Inflammatory macrophage treated with lipopolysaccharide for 1 hour (primary cell): Measurements from ENCODE around the gene BCLAF3.

ENCODE experiments used
- DNase-seq, 2 donors: peaks; one replicate each; pipeline ENCODE4 v3.0.0-alpha.2; 2020 to 2022

BCLAF3 gene

DNA sequence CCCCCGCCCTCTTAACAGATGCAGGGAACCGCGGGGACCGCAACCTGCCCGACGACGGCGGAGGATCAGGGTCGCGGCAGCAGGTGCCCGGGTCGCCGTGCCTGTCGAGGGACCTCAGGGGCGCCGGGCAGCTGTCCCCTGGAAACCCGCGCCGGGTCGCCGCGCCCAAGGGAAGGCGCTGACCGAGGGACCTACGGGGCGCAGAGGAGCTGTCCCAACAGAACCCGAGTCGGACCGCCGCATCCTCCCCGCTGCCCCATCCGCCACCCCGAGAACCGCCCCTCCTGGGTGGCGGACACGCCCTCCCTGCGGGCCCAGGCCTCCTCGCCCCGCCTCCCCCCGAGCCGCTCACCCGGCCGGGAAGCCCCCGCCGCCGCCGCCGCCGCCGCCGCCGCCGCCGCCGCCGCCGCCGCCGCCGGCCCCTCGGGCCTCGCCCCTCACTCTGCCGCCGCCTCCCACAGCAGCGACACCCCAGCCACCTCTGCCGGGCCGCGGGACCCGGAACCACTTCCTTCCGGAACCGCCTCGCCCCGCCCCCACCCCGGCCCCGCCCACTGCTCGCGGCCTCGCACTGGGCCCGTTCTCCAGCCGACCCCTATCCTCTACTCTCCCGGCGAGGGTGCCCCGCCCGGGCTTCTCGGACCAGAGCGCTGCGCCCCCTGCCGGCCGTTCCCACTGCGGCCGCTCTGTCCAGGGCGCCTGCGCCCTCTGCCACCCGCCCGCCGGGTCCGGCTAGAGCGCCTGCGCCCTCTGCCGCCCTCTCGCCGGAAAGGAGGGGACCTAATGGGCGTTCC lies at the start of gene BCLAF3:
Gene BCLAF3, minus strand, starts transcription at position 506 of the 794 bp plus-strand sequence. CDS start 20,797 bp downstream, outside the sequence.
- DNase-seq: peak; percentile 79 to 91

DNA sequence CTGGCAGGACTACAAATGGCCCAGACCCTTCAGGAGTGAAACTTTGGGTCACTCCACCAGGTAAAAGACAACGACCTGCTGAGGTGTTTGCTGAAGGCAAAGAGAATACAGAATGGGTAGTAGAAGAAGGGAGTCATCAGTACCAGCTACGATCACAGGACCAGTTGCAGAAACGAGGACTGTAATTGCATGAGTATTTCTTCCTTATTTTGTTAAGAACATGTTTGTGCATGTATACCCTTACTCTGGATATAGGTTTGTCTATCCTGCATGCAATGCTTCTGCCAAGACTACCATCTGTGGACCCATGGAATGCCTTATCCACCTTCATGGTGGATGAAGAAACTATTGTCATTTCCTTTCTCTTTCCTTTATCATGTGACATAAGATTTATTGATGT lies 48.1 kb upstream of the BCLAF3 start:
- DNase-seq: no peak

DNA sequence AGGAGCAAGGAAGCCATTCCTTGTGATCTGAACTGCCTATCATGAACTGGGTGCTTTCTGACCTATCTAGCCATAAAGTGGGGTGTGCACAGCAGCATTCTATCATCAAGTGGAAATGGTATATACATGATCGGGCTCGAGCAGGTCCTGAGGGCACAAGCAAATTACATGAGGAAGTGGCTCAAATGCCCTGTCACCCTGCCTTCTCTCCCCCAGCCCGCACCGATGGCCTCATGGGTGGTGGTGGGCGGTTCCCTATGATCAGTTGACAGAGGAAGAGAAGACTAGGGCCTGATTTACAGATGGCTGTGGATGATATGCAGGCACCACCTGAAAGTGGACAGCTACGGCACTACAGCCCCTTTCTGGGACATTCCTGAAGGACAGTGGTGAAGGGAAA lies 46.3 kb upstream of the BCLAF3 start:
- peak; percentile 3 to 25 for DNase-seq

DNA sequence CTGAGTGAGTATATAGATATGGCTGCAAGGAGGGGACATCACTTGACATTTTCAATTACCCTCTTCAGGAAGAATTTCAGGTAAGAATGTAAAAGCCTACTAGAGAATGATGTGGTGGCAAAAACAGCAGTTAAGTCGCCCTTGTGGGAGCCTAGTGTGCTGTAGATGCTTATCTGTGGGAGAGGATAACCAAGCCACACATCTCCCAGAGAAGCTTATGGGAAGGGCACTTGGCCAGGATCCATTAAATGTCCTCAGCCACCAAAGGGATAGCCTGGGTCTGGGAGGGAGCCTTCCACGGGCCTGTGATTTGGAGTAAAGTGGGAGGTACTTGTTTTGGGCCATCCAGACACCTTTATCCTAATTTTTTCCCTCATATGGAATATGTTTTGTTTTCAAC lies 41.3 kb upstream of the BCLAF3 start:
- DNase-seq: no peak

DNA sequence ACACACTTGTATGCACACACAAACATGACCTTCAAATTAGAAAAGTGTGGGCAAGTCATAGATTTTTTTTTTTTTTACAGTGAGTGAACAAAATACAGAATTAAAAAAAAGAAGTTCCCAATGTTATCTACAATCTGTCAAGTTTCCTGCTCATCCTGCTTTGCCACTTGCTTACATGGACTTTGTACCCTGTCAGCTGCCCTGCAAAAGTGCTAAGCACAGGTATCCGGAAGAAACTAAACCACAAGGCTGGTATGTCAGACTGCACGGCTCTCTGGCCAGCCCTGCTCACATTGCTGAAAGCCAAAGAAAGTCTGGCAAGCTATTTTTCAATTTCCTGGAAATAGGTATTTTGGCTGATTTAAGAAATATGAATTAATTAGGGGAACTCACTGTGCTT lies 38.9 kb upstream of the BCLAF3 start:
- DNase-seq: no peak

DNA sequence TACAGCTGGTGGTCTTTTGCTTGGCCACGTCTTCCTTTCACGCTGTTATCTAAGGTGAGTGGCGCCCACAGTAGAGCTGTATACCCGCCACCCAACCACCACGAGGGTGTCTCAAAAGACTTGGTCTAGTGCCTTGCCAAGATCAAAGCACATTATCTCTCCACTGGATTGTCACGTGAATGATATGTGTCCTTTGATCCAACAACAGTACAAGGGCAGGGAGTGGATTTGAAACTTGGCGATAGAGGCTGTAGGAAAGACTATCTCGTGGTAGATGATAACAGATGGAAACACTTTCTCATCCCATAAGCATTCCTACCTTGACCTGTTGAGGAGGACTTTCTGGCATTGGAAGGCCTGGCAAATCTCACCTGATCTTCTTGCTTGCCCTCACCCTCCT lies 37.7 kb upstream of the BCLAF3 start:
- no peak for DNase-seq

DNA sequence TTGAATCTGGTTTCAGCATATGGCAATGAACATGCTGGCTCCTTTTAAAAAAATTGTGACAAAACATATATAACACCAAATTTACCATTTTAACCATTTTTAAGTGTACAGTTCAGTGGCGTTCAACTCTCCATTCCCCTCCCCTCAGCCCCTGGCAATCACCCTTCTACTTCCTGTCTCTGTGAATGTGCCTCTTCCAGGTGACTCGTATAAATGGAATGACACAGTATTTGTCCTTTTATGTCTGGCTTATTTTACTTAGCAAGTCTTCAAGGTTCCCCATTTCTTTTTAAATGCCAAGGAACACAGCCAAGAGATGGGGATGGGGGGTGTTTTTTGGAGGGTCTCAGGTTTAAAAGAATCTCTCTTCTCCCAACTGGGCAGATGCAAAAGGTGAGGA lies 35.4 kb upstream of the BCLAF3 start:
- no peak for DNase-seq

DNA sequence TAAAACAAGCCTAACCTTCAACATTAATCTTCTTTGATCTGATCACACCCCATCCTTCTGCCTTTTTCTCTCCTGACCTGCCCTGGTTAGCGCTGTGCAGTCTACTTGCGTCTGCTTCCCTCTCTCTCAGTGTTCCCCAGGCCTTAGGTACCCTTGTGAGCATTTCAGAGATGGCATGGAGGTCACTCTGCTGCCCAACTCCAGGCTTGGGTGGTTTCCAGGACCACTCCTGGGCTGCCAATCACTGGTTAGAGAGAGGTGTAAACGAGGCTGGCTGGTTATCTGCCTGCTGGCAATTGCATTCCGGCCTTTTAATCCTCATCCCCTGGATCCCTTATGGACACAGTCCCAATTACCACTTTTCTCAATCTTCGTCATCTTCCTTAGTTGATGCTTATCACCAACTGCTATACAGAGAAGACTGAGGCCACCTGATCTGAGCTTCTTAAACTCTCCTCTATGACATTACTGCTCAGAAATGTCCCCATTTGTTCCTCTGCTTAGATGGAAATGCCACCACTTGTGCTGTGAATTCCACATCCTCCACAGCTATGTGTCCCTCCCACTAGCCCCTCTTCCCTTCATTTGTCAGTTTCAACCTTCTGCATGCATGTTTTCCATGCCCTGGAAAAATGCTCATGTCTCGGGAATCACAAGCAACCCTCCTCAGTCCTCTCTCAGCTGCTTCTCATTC lies 29.0 kb upstream of the BCLAF3 start:
- no peak for DNase-seq

DNA sequence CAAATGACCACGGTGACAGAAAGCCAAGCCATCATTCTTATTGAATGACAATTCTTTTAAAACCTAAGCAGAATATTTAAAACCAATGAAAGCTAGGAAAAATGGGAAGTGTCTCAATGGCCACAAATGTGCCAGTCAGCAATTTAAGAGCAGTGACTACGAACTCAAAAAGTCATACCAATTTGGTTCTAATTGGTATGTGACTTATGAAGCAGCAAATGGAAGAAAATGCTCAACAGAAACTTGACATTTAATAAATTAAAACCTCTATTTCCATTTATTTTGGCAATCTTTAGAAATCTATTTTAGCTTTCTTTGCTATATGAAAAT lies 25.7 kb upstream of the BCLAF3 start:
- DNase-seq: no peak

DNA sequence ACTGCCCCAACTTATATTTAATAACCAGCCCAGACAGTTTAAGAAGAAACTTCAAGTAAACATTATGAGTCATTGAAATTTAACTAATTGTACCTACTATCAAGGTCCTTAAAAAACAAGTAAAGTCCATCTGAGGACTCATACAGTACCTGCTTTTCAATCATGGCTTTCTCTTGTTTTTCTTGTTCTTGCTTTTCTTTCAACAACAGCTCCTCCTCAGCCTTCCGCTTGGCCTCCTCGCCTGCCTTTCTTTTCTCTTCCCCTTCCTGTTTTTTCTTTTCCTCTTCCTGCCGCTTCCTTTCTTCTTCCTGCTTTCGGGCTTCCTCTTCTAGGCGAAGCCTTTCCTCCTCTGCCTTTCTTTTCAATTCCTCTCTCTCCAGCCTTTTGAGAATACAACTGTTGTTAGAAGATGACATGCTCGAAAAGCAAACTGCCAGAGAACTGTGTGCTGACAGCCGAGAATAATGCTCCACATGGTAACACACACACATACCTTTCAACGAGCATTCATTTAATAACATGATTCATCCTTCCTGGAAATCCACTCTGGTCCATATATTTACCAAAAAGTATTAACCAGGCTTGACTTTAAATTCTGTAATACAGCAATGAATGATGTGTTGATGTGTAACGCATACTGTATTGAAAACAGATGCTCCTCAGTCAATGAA lies 25.2 kb upstream of the BCLAF3 start:
- no peak for DNase-seq

DNA sequence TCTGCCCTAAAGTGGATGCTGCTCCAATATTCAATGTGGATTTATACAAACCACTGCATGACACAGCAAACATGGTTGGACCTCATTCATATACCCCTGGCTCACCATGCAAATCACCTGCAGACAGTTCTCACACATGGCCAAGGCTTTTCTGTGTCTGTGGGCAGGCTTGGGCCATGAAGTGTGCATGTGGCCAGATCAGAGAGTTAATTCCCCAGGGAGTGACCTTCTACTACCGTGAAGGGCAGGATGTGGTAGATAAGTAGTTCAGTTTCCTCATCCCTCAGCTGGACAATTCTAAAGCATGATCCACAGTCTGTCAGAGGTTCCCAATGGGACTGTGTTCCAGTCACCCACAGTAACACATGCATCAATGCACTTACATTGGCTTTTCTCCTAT lies 24.6 kb upstream of the BCLAF3 start:
- no peak for DNase-seq

DNA sequence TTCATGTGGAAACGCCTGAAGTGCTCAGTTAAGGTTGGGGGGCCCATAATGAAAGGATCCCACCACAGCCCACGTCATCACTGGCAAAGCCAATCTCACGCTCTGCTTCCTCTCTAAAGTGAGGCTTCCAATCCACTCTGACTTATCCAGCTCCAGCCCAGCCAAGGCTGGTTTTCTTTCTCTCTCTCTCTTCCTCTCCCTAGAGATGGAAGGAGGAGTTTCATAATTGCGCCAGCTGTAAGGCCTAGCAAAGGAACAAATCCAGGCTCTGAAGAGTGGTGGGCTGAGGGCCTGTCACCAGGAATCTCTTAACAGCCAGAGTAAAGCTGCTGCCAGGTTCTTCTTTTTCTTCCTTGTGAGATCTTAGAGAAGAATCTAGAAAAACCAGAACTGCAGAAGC lies 20.7 kb upstream of the BCLAF3 start:
- no peak for DNase-seq

DNA sequence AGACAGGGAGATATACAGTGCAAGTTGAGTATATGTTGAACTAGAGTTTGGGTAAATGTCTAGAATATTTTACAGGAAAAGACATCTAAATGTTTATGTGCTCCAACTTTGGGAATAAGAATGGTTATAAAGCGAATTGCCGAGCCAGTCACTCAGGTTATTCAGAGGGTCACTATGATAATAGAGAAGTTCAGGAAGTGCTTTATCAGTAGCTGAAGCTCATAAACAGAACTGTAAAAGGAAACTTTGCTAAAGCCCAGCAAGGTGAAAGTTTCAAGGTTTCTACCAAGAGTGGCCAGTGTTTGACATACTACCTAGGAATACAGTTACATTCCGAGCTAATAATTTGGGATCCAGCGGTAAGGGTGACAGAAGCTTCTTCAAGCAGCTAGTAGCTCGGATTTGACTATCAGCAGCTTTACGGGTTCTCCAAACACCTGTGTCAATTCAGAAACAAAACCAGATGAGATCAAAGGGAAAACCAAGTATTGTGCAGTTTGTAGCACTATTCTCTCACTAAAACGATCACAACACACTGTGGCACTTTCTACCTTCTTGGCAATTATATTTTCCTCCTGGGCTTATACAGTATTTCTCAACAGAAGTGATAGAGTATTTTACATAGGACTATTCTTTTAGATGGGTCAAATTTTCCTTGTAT lies 17.2 kb upstream of the BCLAF3 start:
- no peak for DNase-seq

DNA sequence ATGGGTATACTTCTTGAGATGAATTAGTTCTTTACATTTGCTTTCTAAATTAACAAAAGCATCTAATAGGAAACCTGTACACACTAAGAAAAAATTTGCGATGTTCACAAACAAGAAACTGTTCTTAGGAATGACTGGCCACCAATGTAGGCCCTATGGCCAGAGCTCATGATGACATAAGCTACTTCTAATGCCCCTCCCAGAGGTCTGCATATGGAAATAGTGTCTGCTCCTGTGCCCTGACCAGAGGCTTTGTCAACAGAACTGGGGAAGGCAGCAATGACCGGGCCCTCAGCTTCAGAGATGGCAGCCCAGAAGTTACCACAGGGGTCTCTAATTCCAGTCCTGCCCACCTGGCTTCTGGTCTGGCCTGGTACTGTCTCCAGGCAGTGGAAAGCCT lies 15.0 kb upstream of the BCLAF3 start:
- no peak for DNase-seq

DNA sequence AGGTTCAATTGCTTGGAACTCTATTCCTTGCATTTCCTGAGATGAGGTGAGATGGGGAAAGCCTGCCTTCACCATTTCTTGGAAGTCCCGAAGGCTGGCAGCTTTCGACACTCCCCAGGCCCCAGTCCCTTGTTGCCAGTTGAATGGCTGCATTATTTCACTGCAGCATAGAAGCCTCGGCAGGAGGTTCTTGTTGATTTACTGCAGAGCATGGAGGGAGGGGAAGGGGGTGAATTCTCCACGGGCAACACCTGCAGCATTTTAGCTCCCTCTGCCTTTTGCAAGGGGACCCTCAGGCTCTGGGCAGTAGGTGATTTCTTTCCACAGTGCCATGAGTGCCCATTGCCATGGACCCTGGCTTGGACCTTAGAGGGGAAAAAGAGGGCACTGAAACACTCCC lies 10.7 kb upstream of the BCLAF3 start:
- DNase-seq: no peak

DNA sequence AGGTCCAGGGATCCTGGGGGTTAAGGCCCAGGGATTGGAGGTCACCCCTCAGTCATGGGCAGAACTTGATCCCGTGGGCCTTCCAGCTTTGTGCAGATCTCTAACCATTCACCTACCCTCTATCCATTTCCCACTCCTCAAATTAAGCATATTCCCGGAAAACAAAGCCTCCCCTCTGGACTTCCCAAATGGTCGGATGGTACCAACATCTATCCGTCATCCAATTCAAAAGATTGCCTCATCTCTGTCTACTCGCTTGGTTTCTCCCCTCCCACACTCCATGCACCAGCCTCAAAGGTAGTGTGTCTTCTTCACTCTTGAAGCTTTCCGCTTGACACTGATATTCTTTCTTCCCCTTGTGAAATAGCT lies 473 bp upstream of the BCLAF3 start:
- peak in 1 of 2 donors; percentile 38 for DNase-seq

DNA sequence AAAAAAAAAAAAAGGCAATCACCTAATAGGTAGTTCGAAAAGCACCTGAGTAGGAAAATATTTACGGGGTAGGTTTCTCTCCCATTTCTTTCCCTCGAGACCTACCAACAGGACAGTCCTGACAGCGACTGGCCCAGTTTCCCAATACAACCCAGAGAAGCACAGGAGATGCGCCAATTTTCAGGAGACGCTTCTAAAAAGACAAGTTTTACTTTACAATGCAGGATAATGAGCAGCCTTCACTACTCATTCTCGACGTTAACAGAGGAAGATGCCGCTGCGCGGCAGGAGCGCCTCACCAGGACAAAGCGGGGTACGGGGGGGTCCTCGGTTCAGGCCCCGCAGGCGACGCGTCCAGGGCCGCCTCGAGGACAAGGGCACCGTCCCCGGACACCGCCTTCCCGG lies 708 bp downstream of the BCLAF3 start:
- DNase-seq: no peak

DNA sequence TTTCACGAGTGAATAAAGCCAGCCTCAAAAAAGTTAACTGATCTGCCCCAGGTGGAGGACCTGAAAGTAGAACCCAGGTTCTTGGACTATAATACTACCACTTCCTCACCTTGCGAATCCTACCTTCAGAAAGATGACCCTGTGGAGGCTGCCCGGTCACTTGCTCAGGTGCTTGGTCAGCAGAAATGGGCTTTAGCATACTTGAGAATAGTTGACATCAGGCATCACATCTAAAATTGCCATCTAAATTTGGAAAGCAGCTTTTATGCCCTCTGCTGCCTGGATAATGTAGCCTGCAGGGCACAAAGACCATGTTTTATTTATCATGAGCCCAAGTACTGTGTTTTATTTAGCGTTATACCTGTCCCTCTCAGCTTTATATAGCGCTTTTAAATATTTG lies 3.0 kb downstream of the BCLAF3 start:
- no peak for DNase-seq

DNA sequence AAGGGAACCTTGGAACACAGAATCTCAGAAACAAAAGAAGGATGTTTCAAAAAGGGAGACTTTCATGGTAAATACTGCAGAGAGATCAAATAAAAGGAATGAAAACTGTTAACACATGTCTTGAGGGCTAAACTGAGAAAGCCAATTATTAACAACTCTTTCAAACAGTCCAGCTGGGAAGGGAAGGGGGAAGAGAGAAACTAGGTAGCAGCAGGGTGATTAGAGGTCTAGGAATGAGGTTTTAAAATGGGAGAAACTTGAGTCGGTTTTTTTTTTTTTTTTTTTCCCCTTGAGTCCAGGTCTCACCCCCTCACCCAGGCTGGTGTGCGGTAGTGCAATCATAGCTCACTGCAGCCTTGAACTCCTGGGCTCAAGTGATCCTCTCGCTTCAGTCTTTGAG lies 4.3 kb downstream of the BCLAF3 start:
- no peak for DNase-seq

DNA sequence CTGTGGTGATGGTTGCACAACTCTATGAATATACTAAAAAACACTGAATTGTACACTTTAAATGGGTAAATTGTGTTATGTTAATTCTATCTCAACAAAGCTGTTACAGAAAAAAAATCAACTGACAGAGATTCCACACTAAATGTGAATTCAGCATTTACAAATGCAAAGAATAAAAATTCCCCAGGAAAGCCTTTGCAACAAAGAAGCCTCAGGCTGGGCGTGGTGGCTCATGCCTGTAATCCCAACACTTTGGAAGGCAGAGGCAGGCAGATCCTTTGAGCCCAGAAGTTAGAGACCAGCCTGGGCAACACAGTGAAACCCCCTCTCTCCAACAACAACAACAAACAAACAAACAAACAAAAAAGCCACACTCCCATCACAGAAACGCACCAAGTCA lies 8.9 kb downstream of the BCLAF3 start:
- DNase-seq: no peak

DNA sequence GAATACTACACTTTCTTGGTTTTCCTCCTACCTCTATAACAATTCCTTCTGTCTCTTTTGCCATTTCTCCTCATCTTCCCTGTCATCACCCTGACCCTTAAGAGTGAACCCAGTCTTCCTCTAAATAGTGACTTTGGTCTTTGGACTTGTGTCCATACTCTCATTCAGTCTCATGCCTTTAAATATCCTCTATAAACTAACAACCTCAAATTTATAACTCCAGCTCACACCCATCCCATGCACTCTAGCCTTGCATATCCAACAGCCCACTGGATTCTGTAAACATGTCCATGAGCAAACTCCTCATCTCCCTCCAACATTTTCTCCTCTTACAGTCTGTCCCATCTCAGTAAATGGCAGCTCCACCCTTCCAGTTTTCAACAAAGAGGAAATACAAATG lies 15.0 kb downstream of the BCLAF3 start:
- DNase-seq: no peak

DNA sequence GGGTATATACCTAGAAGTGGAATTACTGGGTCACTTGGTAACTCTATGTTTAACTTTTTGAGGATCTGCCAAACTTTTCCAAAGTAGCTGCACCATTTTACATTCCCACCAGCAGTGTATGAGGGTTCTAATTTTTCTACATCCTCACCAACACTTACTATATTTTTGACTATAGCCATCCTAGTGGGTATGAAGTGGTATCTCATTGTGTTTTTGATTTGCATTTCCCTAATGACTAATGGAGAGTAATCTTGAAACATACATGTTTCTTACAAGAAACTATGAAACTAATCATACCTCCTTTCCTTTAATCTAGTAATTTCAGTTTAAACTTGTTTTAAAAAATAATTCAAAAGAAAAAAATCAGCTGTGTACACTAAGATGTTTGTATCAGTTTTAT lies 17.9 kb downstream of the BCLAF3 start:
- no peak for DNase-seq

DNA sequence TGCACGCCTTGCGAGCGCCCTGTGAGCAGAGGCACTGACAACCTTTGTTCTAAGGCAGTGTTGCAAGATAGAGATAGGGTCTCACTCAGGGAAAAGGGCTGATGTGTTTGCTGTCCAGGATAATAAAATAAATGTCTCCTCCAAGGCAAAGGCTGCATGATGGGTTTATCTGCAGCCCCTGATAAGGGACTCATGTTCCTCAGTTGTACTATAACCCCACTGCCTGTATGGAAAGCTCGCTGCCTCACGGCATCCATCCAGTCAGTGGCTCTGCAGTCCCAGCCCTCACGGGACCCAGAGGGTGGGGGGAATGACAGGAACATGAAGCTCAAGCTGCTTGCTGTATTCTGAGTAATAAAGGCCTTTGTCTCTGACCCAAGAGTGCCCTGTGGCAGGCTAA lies 22.6 kb downstream of the BCLAF3 start:
- DNase-seq: no peak

DNA sequence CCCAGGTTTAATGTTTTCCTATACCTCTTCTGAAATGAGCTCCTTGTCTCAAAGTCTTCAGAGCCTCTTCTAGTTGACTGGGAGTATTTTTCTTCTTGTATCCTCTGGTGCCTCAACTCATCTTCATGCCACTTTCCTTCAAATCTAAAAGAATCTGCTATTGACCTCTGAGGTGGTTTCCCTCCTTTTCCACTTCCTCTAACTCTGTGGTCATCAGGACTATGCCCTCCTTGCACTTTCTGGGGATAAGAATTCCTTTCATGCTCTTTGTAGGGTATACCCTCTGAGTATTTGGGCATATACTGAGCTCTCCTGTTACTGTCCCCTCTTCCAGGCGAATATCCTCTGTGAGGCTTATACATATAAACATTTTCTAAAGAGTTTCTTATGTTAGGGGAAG lies 24.8 kb downstream of the BCLAF3 start:
- no peak for DNase-seq
